Astrocyte of the hippocampus (primary cell): ENCODE data around the gene GATA3.

Experiments used
- DNase-seq: peaks from one replicate; pipeline ENCODE4 v3.0.0; 2011; ENCODE audit warnings: low read depth, low spot score

GATA3 gene

GRCh38 chr10:8100366-8100765, 45.9 kb downstream of the GATA3 start:
- no peak for DNase-seq

- DNase-seq: no peak
Observed at GRCh38 chr10:8102708-8103401, 48.4 kb downstream of the GATA3 start.

GRCh38 chr10:8103543-8103942, 49.1 kb downstream of the GATA3 start:
- no peak for DNase-seq

- no peak for DNase-seq
Observed at GRCh38 chr10:8104005-8104404, 49.5 kb downstream of the GATA3 start.

- no peak for DNase-seq
Observed at GRCh38 chr10:8104721-8105120, 50.2 kb downstream of the GATA3 start.

- DNase-seq: no peak
Observed at GRCh38 chr10:8105932-8106331, 51.4 kb downstream of the GATA3 start.

GRCh38 chr10:8112230-8112905, 57.9 kb downstream of the GATA3 start:
- no peak for DNase-seq

- no peak for DNase-seq
Observed at GRCh38 chr10:8112942-8113442, 58.5 kb downstream of the GATA3 start.

GRCh38 chr10:8113616-8114015, 59.1 kb downstream of the GATA3 start:
- DNase-seq: no peak

GRCh38 chr10:8114741-8115617, 60.5 kb downstream of the GATA3 start:
- no peak for DNase-seq

GRCh38 chr10:8115618-8115980, 61.1 kb downstream of the GATA3 start:
- no peak for DNase-seq

- no peak for DNase-seq
Observed at GRCh38 chr10:8116474-8116873, 62.0 kb downstream of the GATA3 start.

GRCh38 chr10:8116926-8117493, 62.5 kb downstream of the GATA3 start:
- no peak for DNase-seq

GRCh38 chr10:8121201-8121890, 66.9 kb downstream of the GATA3 start:
- DNase-seq: no peak

- no peak for DNase-seq
Observed at GRCh38 chr10:8122611-8123369, 68.3 kb downstream of the GATA3 start.

GRCh38 chr10:8124436-8124835, 69.9 kb downstream of the GATA3 start:
- no peak for DNase-seq
